ENCODE results near the gene CD55. TPM values are rescaled to one million over a fixed set of nuclear protein-coding genes. Genes with fewer than 3 reads are reported as not detected.

The CD55 gene
- total and polyA plus RNA-seq, 4 donors: 160 to 293 (median 255) TPM

DNA sequence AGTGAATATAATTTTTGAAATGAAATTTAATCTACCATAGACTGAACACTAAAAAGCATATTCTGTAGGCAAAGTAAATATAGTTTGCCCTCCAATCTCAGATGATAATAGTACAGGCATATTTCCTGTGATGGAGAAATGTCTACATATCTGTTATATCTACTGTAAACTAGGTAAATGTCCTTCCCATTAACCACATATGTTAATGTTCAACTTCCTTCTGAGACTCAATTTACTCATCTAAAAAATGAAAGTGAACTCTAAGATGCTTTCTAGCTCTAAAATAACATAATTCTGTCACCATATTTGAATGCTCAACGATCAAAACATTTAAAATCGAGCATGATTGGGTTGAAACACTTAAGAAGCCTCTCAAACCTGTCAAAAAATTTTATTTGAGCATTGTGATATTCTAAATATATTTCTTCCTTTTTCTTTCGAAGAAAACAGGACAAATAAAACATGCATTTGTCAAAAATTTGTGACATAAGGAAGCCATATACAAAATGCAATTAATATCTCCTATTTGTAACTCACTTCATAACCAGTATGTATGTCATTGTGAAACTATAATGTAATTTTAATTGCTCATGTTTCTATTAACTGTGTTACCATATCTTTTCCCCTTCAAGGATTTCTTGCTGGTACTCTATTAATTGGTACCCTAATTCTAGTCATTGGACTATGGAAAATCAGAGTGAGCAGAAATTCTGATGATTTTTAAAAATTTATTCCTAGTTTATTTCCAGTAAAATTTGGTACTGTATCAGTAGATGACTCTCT is 34.2 kb downstream of the CD55 start:
- no peaks in the 10 kb centered on the region for H3K27me3 ChIP-seq (ENCODE audit: control insufficient read depth in 3 of 3, insufficient read depth in 3 of 3, low read length in 2 of 3)
- H3K4me1 ChIP-seq (ENCODE audit: control insufficient read depth in 5 of 5, insufficient read depth in 5 of 5, low read length in 5 of 5): peaks cover 0 to 3% (median 0%) of the 10 kb centered on the region in 5 donors
- TF ChIP-seq, protein P1, sequence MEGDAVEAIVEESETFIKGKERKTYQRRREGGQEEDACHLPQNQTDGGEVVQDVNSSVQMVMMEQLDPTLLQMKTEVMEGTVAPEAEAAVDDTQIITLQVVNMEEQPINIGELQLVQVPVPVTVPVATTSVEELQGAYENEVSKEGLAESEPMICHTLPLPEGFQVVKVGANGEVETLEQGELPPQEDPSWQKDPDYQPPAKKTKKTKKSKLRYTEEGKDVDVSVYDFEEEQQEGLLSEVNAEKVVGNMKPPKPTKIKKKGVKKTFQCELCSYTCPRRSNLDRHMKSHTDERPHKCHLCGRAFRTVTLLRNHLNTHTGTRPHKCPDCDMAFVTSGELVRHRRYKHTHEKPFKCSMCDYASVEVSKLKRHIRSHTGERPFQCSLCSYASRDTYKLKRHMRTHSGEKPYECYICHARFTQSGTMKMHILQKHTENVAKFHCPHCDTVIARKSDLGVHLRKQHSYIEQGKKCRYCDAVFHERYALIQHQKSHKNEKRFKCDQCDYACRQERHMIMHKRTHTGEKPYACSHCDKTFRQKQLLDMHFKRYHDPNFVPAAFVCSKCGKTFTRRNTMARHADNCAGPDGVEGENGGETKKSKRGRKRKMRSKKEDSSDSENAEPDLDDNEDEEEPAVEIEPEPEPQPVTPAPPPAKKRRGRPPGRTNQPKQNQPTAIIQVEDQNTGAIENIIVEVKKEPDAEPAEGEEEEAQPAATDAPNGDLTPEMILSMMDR (IDR thresholded peaks at IDR 0.05; ENCODE audit: control extremely low read depth, extremely low read depth): no peak

DNA sequence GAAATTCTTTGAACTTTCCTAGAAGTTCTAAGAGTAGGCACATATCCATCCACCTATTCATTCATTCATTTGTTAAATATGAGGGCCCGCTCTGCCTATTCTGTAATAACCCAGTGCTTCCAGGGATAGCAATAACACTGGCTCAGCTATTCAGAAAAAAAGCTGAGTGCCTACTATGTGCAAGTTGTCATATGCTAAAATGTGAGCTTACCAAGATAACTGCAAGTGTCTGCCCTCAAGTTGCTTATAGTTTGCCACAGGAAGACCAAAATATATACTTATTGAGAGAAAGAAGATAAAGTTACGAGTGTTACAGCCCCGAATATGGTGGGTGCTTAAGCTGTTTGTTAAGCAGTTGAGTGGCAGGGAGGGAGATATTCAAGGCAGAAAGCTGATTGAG is 39.6 kb downstream of the CD55 start:
- no peaks in the 10 kb centered on the region for H3K27me3 ChIP-seq (ENCODE audit: control insufficient read depth in 3 of 3, insufficient read depth in 3 of 3, low read length in 2 of 3)
- ATAC-seq (ENCODE audit: insufficient read depth, low FRiP score) (no peak), DNase-seq (no peak)
- H3K4me3 ChIP-seq: no peak overlapping the region
- H3K9ac ChIP-seq (ENCODE audit: insufficient read depth in 1 of 2, low read length in 2 of 2): no peak overlapping the region
- H3K36me3 ChIP-seq (ENCODE audit: control insufficient read depth in 4 of 4, insufficient read depth in 4 of 4, low read length in 4 of 4): peaks cover 0 to 21% (median 3%) of the 10 kb centered on the region in 4 donors
- TF ChIP-seq, protein P1 (IDR thresholded peaks at IDR 0.05; ENCODE audit: control extremely low read depth, extremely low read depth): no peak
- peaks cover 0 to 9% (median 0%) of the 10 kb centered on the region in 5 donors for H3K4me1 ChIP-seq (ENCODE audit: control insufficient read depth in 5 of 5, insufficient read depth in 5 of 5, low read length in 5 of 5)
- 56 to 78% methylated on average over 3 of the region's 3 CpGs for WGBS, 2 donors
- no peaks in the 10 kb centered on the region for H3K9me3 ChIP-seq (ENCODE audit: control insufficient read depth in 4 of 4, insufficient read depth in 3 of 4, low read length in 3 of 4)
- H3K27ac ChIP-seq (ENCODE audit: low read depth in 1 of 2, low read length in 1 of 2): no peak overlapping the region

More for the DNA sequence above, 34.2 kb downstream of the CD55 start:
- Histone ChIP-seq H3K9ac (ENCODE audit: insufficient read depth in 1 of 2, low read length in 2 of 2) (no peak overlapping the region), H3K9me3 (ENCODE audit: control insufficient read depth in 4 of 4, insufficient read depth in 3 of 4, low read length in 3 of 4) (no peaks in the 10 kb centered on the region), H3K27ac (ENCODE audit: low read depth in 1 of 2, low read length in 1 of 2) (no peak overlapping the region), H3K4me3 (no peak overlapping the region), H3K36me3 (ENCODE audit: control insufficient read depth in 4 of 4, insufficient read depth in 4 of 4, low read length in 4 of 4) (peaks cover 0 to 2% (median 0%) of the 10 kb centered on the region in 4 donors)
- DNase-seq: no peak
- WGBS, 2 donors: 80 to 87% methylated on average over 3 of the region's 3 CpGs
- ATAC-seq (ENCODE audit: insufficient read depth, low FRiP score): no peak

DNA sequence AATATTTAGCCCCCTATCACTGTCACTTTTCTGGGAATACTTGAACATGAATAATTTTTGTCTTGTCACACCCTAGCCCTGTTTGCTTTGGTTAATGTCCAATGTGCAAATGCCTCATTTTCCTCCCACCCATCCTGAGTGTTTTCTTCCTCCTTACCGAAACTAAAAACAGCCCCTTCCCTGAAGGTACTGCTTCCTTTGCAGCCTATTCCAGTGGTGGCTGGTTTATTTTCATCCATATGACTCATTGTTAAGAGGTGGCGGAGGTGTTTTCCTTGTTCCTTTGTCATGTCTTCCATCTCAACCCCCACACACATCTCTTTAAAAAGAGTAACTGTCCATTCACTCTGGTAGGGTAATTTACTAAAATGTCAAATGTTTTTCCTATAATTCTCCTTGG is 40.4 kb downstream of the CD55 start:
- ATAC-seq (ENCODE audit: insufficient read depth, low FRiP score) (no peak), DNase-seq (no peak)
- H3K4me3 ChIP-seq: no peak overlapping the region
- 69 to 82% methylated on average over 2 of the region's 2 CpGs for WGBS, 2 donors
- H3K4me1 ChIP-seq (ENCODE audit: control insufficient read depth in 5 of 5, insufficient read depth in 5 of 5, low read length in 5 of 5): peaks cover 0 to 9% (median 0%) of the 10 kb centered on the region in 5 donors
- no peaks in the 10 kb centered on the region for H3K27me3 ChIP-seq (ENCODE audit: control insufficient read depth in 3 of 3, insufficient read depth in 3 of 3, low read length in 2 of 3)
- TF ChIP-seq, protein P1 (IDR thresholded peaks at IDR 0.05; ENCODE audit: control extremely low read depth, extremely low read depth): no peak
- H3K36me3 ChIP-seq (ENCODE audit: control insufficient read depth in 4 of 4, insufficient read depth in 4 of 4, low read length in 4 of 4): peaks cover 0 to 24% (median 3%) of the 10 kb centered on the region in 4 donors
- H3K27ac ChIP-seq (ENCODE audit: low read depth in 1 of 2, low read length in 1 of 2): no peak overlapping the region
- no peaks in the 10 kb centered on the region for H3K9me3 ChIP-seq (ENCODE audit: control insufficient read depth in 4 of 4, insufficient read depth in 3 of 4, low read length in 3 of 4)
- no peak overlapping the region for H3K9ac ChIP-seq (ENCODE audit: insufficient read depth in 1 of 2, low read length in 2 of 2)
